ENCODE results near the gene HIP1. TPM values are rescaled to one million over a fixed set of nuclear protein-coding genes. Genes with fewer than 3 reads are reported as not detected.

Gene HIP1
- total RNA-seq, 1 experiment from 2014 or later: 43.3 TPM

GRCh38 chr7:75740846-75741497, 2.2 kb upstream of the HIP1 start:
- Histone ChIP-seq H3K36me3 (ENCODE audit: control insufficient read depth, insufficient read depth, low read length) (no peaks in the 10 kb centered on the region), H3K27me3 (ENCODE audit: control insufficient read depth, insufficient read depth, low read length) (no peaks in the 10 kb centered on the region), H3K9me3 (ENCODE audit: control insufficient read depth, insufficient read depth, low read depth, low read length) (no peaks in the 10 kb centered on the region), H3K27ac (ENCODE audit: low read length) (no peak overlapping the region), H3K4me3 (ENCODE audit: low read depth in 2 of 2, low read length in 2 of 2) (no peak overlapping the region), H3K4me1 (ENCODE audit: control insufficient read depth, insufficient read depth, low read length) (peaks cover 10% of the 10 kb centered on the region)
- BruUV-seq (replicated peaks): no TSS peak
- in situ Hi-C loops (cut with HindIII; ENCODE audit: low pct_unique_long_range_greater_than_20kb, low sequenced_read_pairs) (no loop called here), intact Hi-C loops (cut with micrococcal nuclease; ENCODE audit: unreplicated experiment) (no loop called here)
- DNase-seq (ENCODE audit: low read depth, low spot score) (no peak), ATAC-seq (no peak)
- CTCF ChIA-PET: no interaction called here
- TF ChIP-seq TCF7L2 (IDR thresholded peaks at IDR 0.05; ENCODE audit: low read depth, low read length): no peak
- no peak for TF ChIP-seq SIN3A (IDR thresholded peaks at IDR 0.05; ENCODE audit: borderline replicate concordance, insufficient read depth, low read depth, low read length)
- TF ChIP-seq POLR2AphosphoS5 (IDR thresholded peaks at IDR 0.05; ENCODE audit: low read depth, low read length): no peak
- TF ChIP-seq REST (IDR thresholded peaks at IDR 0.05; ENCODE audit: insufficient read depth in 1 of 2, low read depth in 2 of 2, low read length in 1 of 2): no peak
- POLR2A ChIA-PET: no interaction called here

GRCh38 chr7:75739796-75740672, 1.3 kb upstream of the HIP1 start:
- no peaks in the 10 kb centered on the region for H3K36me3 ChIP-seq (ENCODE audit: control insufficient read depth, insufficient read depth, low read length)
- intact Hi-C loops (cut with micrococcal nuclease; ENCODE audit: unreplicated experiment) (loop anchor here (10.0 kb wide), 1 partner anchor 95 kb away; no protein-coding TSS in a partner anchor), in situ Hi-C loops (cut with HindIII; ENCODE audit: low pct_unique_long_range_greater_than_20kb, low sequenced_read_pairs) (no loop called here)
- ChIA-PET POLR2A (no interaction called here), CTCF (interaction anchor here (0.6 to 0.7 kb wide), 2 partner anchors 8 to 113 kb away, joined by 4 to 7 read pairs; no protein-coding TSS in a partner anchor)
- H3K27ac ChIP-seq (ENCODE audit: low read length): peak overlapping the region; percentile 78
- TF ChIP-seq SIN3A (IDR thresholded peaks at IDR 0.05; ENCODE audit: borderline replicate concordance, insufficient read depth, low read depth, low read length) (no peak), REST (IDR thresholded peaks at IDR 0.05; ENCODE audit: insufficient read depth in 1 of 2, low read depth in 2 of 2, low read length in 1 of 2) (no peak), TCF7L2 (IDR thresholded peaks at IDR 0.05; ENCODE audit: low read depth, low read length) (no peak), CTCF (IDR thresholded peaks at IDR 0.05) (no peak), POLR2AphosphoS5 (IDR thresholded peaks at IDR 0.05; ENCODE audit: low read depth, low read length) (no peak)
- no peaks in the 10 kb centered on the region for H3K9me3 ChIP-seq (ENCODE audit: control insufficient read depth, insufficient read depth, low read depth, low read length)
- H3K4me3 ChIP-seq (ENCODE audit: low read depth in 2 of 2, low read length in 2 of 2): peak overlapping the region; percentile 62 to 70
- DNase-seq (ENCODE audit: low read depth, low spot score) (no peak), ATAC-seq (no peak)
- BruUV-seq (replicated peaks): no TSS peak
- no peaks in the 10 kb centered on the region for H3K27me3 ChIP-seq (ENCODE audit: control insufficient read depth, insufficient read depth, low read length)
- peaks cover 10% of the 10 kb centered on the region for H3K4me1 ChIP-seq (ENCODE audit: control insufficient read depth, insufficient read depth, low read length)
